CD4-positive, alpha-beta T cell treated with Interleukin-1 beta for 1 hour (primary cell): ENCODE data around the gene EPB41L1.

ENCODE experiments used
- DNase-seq, 2 donors: peaks; one replicate each; pipeline ENCODE4 v3.0.0-alpha.2; 2020 to 2022

The EPB41L1 gene

DNA sequence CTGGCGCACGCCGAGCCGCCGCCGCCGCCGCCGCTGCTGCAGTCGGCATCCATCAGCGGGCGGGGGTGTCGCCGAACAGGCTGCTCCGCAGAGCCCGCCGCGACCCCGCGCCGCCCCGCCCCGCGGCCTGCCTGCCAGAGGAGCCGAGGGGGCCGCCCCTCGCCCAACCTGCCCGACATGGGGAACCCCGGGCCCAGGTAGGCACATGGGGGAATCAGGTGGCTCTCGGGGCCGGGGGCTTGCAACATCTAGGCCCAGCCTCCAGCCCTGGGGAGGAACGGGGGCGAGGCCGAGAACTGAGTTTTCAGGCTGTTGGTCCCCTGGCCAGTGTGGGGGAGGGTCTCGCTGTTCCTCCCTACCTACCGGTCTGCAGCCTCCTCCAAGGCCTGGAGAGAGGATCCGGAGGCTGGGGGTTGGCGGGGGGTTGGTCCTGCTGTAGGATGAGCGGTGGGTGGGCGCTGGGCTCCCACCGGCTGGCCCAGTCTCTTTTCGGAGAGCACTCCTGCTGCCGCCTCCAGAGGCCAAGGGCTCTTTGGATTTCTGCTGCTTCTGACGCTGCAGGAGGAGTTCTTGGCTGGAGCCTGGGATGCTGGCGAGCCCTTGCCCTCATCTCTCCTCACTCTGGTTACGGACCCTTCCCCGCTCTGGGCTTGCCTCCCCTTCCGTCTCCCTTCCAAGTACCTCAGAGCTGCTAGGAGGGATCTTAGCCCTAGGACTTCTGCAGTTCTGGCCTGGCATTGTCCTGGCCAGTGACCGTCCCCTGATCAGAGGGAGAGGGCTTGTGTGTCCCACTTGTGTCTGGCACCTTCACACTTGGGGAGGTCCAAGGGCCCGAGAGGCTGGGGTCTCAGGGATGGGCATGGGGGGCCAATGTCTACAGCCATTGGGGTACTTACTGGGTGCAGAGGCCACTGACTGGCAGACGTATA, at the start of gene EPB41L1:
TSS of gene EPB41L1 (plus strand) at position 41 of the 929 bp plus-strand sequence. CDS start 19,038 bp downstream, outside the sequence.
- DNase-seq, result no peak

- DNase-seq, result no peak
These were observed 49.7 kb upstream of the EPB41L1 start for GRCh38 chr20:36104856-36105255.

- no peak for DNase-seq
These were observed 48.8 kb upstream of the EPB41L1 start for GRCh38 chr20:36105711-36106226.

DNA sequence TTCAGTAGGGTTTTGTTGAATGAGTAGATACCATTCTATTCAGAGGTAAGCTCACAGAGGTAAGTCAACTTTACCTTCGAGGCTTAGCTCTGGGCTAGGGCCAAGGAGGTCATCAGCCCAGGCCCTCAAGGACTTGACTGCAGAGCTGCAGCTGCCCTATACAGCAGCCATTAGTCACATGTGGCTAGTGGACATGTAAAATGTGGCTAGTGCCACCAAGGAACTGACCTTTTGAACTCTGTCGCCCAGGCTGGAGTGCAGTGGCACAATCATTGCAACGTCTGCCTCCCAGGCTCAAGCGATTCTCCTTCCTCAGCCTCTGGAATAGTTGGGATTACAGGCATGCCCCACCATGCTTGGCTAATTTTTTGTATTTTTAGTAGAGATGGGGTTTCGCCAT, 47.9 kb upstream of the EPB41L1 start:
- DNase-seq, result no peak

DNA sequence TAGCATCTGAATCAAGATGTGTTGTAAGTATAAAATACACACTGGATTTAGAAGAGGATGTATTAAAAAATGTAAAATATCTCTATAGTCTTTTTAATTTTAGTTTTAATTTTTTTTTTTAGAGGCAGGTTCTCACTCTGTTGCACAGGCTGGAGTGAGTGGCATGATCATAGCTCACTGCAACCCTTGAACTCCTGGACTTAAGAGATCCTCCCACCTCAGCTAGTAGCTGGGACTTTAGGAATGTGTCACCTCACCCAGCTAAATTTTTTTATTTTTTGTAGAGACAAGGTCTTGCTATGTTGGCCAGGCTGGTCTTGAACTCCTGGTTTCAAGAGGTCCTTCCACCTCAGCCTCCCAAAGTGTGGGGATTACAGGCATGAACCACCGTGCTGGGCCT, 46.7 kb upstream of the EPB41L1 start:
- no peak for DNase-seq

DNA sequence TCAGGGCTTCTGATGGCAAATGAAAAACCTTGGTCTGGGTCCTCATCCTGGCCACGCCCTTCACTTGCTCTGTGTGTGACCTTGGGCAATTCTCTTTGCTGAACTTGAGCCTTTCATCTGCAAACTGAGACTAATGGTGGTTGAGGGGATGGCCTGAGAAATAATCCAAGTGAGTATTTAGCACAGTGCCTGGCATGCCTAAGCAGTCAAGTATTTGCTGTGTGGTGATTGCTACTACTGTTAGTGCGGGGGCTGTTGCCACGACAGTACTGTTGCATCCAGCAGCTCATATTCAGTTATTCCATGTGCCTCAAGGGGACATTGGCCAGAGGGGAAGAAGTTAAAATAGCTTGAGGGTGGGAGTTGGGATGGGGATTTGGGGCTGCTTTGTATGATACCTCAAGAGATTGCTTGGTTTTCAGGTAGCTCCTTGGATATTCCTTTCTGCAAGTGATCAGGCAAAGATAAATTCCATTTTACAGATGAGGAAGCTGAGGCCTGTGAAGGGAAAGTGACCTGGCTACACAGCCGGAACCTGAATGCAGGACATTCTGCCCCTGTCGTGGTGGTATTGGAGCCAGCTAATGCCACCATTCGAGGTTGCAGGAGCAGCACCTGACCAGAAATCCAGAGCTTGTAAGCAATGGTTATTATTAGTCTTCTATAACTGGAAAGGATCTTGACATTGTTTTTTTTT, 45.1 kb upstream of the EPB41L1 start:
- DNase-seq, result no peak

DNA sequence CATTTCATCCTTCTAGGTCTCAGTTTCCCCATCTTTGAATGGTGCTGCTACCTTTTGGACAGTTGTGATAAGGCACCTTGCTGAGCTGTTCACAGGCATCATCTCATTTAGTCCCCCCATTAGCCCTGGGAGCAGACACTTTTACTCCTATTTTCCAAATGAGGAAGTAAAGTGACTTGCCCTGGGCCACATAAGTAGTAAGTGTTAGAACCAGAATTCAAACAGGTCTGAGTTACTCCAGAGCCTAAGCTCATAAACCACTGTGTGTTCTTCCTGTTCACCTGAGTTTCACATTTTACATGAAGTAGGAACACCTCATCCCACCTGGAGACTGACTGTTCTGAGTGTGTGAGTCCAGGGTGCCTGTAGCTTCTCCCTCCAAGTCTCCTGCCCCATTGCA, 43.5 kb upstream of the EPB41L1 start:
- no peak for DNase-seq

DNA sequence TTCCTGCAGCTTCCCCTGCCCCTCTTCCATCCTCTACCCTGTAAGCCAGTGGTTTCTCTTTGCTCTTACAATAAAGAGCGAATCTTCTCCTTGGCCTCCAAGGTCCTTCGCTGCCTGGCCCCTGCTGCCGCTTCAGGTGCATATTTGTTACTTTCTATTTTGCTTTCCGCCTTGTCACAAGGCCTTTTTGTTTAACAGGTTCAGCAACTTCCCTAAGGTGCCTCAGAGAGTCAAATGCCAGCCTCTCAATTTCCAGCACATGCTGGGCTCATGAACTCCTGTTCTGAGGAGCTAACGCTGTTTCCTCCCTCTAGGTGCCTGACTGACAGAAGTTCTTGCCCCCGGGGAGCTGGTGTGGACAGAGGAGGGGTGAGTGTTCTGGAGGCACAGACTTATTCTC, 42.4 kb upstream of the EPB41L1 start:
- no peak for DNase-seq

- no peak for DNase-seq
These were observed 41.5 kb upstream of the EPB41L1 start for GRCh38 chr20:36113036-36113435.

GRCh38 chr20:36113566-36114250, 40.8 kb upstream of the EPB41L1 start:
- no peak for DNase-seq

DNA sequence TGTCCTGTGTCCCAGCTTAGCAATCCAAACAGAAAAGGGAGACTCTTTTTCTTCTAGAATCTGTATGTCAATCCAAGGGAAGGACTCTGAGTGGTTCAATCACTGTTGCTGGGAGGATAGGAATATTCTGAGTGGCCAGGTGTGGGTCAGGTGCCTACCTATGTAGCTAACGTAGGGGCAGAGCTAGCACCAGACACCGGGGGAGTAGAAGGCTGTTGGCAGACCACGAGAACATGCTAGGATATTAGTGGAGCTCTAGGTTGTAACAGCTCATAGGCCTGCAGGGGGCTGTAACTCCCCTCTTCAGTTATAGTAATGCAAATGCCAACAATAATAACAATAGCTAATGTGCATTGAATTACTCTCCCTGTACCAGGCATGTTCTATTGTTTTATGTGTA, 39.8 kb upstream of the EPB41L1 start:
- no peak for DNase-seq

GRCh38 chr20:36115925-36116324, 38.6 kb upstream of the EPB41L1 start:
- no peak for DNase-seq

DNA sequence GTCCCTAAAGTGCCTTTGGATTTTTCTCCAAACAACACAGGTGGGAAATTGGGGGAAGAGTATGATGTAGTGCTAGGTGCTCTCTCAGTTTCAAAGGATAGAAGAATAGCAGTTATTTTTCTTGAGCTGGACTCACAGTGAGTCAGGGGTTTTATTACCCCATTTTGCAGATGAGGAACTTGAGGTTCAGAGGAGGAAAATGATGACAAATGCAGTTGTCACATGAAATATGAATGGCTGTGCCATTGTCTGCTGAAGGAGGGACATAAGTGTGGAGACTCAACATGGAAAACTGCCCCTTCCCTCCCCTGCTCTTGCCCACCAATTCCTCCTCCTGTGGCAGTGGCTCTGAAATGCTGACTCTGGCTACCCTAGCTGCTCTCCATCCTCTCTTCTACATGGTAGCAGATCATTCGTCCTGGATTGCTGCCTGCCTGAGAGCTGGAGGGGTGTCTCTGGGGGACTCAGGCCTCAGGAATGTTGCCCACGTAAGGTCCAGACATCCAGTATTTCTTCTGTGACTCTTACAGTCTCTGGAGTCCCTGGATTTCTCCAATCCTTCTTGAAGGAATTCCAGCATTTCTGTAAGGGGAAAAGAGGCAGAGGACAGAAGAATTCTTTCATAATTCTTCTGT, 37.6 kb upstream of the EPB41L1 start:
- no peak for DNase-seq

DNA sequence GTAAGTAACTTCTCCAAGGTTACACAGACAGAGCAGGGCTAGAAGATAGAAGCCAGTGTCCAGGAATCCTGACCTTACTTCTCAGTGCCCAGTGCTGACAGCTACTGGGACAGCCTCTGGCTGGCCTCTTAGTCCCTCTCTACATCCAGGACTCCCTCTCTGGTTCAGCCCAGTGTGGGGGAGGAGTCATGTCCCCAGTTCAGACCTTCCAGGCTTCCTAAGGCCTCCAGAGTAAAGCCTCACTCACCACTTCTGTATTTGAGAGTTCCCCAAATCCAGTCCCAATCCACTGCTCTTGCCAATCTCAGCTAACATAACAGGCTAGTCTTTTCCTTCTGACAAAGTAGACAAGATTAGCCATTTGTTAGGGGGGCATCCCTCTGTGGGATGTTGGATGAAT, 36.9 kb upstream of the EPB41L1 start:
- DNase-seq, result no peak

DNA sequence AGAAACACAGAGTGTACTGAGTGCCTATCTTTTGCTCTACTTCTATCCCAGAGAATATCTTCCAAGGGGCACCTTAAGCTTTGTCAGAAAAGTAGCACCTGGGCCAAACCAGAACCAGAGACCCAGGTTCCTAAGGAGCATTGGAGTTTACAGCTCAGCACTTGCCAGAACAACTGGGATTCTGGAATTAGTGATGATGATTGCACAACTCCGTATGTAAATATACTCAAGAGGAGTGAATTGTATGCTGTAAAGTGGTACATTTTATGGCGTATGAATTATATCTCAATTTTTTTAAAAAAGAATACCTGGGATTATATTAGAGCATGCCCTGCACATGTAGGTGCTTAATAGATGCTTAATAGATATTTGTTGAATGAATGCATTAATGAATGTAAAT, 36.2 kb upstream of the EPB41L1 start:
- DNase-seq, result no peak

GRCh38 chr20:36119537-36119936, 35.0 kb upstream of the EPB41L1 start:
- no peak for DNase-seq

DNA sequence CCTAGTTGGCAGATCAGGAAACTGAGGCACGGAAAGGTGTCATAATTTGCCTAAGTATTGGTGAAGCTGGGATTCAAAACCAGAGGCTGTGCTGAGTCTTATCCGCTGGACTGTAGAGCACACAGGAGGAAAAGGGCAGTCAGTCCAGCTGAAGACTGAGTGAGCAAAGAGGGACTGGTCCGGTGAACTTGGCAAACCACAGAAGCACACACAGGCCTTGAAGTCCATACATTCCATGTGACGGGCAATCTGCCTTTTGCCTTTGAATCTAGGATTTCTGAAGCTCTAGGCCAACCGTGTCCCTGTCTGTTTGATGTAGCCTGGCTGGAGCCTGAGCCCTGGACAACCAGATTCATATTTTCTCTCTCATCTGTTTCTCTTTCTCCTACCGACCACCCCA, 34.3 kb upstream of the EPB41L1 start:
- DNase-seq, result no peak

GRCh38 chr20:36120991-36121390, 33.5 kb upstream of the EPB41L1 start:
- no peak for DNase-seq

DNA sequence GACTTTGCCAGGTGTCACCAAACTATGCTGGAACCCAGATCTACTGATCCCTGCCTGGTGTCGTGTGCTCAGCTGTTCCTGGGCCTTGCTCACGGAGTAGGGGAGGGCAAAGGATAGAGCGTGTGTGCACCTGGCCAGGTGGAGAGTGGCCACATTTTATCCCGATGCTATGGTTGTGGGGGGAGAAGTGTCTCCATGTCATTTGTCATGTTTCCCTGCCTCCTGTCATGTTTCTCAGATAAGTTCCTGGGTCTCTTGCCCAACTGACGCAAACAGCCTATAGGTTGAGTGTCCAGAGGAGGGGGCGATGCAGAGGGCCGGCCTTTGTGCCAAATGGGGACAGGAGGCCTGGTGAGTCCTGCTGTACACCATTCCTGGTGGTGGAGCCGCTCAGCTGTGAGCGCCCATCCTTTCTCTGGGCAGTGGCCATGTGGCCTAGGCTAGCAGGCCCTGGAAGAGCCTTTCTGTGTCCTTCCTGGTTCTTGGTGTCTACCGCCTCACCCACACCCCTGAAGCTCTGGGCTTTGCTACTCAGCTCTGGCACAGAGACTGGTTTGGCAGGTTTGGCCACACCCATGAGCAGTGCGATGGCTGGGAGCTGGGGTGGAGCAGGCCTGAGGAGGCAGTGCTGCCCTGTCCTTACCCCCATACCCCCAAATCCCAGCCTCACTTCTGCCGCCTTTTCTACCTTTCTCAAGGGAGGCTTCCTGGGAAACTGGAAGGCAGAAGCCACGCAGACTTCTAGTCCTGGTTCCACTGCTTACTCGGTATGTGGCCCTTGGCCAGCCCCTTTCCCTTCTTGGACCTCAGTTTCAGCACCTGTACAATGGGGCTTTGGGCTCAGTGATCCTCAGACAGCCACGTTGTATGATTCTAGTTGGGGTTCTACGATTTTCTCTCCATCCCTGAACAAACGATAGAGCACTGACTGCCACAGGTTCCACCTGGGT, 32.3 kb upstream of the EPB41L1 start:
- no peak for DNase-seq

- DNase-seq, result no peak
These were observed 31.6 kb upstream of the EPB41L1 start for GRCh38 chr20:36122931-36123288.

- DNase-seq, result no peak
These were observed 29.4 kb upstream of the EPB41L1 start for GRCh38 chr20:36125097-36125496.
